ENCODE measurements around the gene CEACAM6. TPM values are rescaled to one million over a fixed set of nuclear protein-coding genes. Genes with fewer than 3 reads are reported as not detected.

The CEACAM6 gene
- total RNA-seq, 1 donor from 2014 or later: 0.20 TPM

DNA sequence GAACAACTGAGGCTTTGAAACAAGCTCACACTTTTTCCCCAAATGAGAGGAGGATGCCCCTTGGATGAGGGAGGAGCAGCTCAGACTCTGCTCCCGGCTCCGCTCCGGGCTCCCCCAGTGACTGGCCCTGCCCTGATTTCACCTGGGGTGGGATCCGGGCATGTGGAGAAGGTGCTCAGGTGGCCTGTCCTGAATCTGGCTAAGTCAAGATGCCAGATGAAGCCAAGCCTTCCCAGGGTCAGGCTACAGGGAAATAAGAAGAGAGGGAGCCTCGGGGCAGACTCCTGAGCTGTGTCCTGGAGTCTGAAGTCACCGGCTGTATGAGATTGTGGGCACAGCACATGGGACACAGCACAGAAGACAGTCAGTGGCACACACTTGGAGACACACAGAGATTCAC, 36.6 kb upstream of the CEACAM6 start:
- no peak overlapping the region for H3K4me3 Mint-ChIP-seq (ENCODE audit: unreplicated experiment)
- H3K4me1 Mint-ChIP-seq (ENCODE audit: low read depth, unreplicated experiment): no peaks in the 10 kb centered on the region
- no peak overlapping the region for H3K27ac Mint-ChIP-seq (ENCODE audit: unreplicated experiment)
- TF ChIP-seq CTCF (IDR thresholded peaks at IDR 0.05; ENCODE audit: partially characterized antibody, unreplicated experiment): no peak
- H3K36me3 Mint-ChIP-seq (ENCODE audit: unreplicated experiment): no peaks in the 10 kb centered on the region
- no peak for DNase-seq
- H3K9me3 Mint-ChIP-seq (ENCODE audit: unreplicated experiment): peaks cover 2% of the 10 kb centered on the region
- H3K27me3 Mint-ChIP-seq (ENCODE audit: unreplicated experiment): no peaks in the 10 kb centered on the region

DNA sequence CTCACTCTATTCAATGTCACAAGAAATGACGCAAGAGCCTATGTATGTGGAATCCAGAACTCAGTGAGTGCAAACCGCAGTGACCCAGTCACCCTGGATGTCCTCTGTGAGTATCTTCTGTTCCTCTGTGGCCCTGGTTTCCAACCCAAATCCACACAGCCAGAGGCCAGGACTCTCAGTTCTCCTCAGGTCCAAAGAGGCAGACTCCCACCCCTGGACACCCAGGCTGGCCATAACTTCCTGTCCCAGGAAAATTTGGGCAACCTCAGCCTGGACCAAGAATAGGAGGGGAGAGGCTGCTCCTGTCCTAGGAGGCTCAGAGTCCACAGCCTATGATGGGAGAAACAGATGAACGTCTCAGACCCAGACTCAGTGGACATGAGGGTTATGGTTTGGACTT, 35.2 kb upstream of the CEACAM6 start:
- H3K27me3 Mint-ChIP-seq (ENCODE audit: unreplicated experiment): no peaks in the 10 kb centered on the region
- H3K4me1 Mint-ChIP-seq (ENCODE audit: low read depth, unreplicated experiment): no peaks in the 10 kb centered on the region
- H3K4me3 Mint-ChIP-seq (ENCODE audit: unreplicated experiment): no peak overlapping the region
- H3K36me3 Mint-ChIP-seq (ENCODE audit: unreplicated experiment): no peaks in the 10 kb centered on the region
- no peak for TF ChIP-seq CTCF (IDR thresholded peaks at IDR 0.05; ENCODE audit: partially characterized antibody, unreplicated experiment)
- DNase-seq: no peak
- no peak overlapping the region for H3K27ac Mint-ChIP-seq (ENCODE audit: unreplicated experiment)
- peaks cover 2% of the 10 kb centered on the region for H3K9me3 Mint-ChIP-seq (ENCODE audit: unreplicated experiment)

GRCh38 chr19:41726493-41726892, 28.8 kb upstream of the CEACAM6 start:
- TF ChIP-seq CTCF (IDR thresholded peaks at IDR 0.05; ENCODE audit: partially characterized antibody, unreplicated experiment): peak; percentile 25
- H3K9me3 Mint-ChIP-seq (ENCODE audit: unreplicated experiment): peaks cover 2% of the 10 kb centered on the region
- H3K36me3 Mint-ChIP-seq (ENCODE audit: unreplicated experiment): no peaks in the 10 kb centered on the region
- no peak overlapping the region for H3K27ac Mint-ChIP-seq (ENCODE audit: unreplicated experiment)
- H3K4me1 Mint-ChIP-seq (ENCODE audit: low read depth, unreplicated experiment): no peaks in the 10 kb centered on the region
- DNase-seq: no peak
- no peaks in the 10 kb centered on the region for H3K27me3 Mint-ChIP-seq (ENCODE audit: unreplicated experiment)
- H3K4me3 Mint-ChIP-seq (ENCODE audit: unreplicated experiment): no peak overlapping the region

DNA sequence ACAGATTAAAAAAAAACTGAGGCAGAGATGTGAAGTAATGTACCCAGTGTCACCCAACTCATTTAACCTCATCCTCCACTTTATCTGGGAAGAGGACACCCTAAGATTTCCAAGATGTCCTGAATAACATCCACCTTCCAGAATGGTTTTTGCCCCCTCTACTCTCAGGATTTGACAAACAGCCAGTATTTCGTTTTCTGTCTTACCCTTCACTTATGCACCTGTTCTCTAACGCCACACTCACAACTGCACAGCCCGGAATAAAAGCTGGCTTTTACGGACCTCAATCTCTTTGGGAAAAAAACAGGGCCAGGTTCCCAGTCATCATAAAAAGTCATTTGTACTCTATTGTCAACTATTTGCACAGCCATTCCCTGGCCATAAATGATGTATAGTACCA, 21.2 kb upstream of the CEACAM6 start:
- H3K4me1 Mint-ChIP-seq (ENCODE audit: low read depth, unreplicated experiment): no peaks in the 10 kb centered on the region
- peaks cover 1% of the 10 kb centered on the region for H3K27me3 Mint-ChIP-seq (ENCODE audit: unreplicated experiment)
- no peaks in the 10 kb centered on the region for H3K36me3 Mint-ChIP-seq (ENCODE audit: unreplicated experiment)
- no peaks in the 10 kb centered on the region for H3K9me3 Mint-ChIP-seq (ENCODE audit: unreplicated experiment)
- no peak overlapping the region for H3K27ac Mint-ChIP-seq (ENCODE audit: unreplicated experiment)
- no peak overlapping the region for H3K4me3 Mint-ChIP-seq (ENCODE audit: unreplicated experiment)
- no peak for DNase-seq
- TF ChIP-seq CTCF (IDR thresholded peaks at IDR 0.05; ENCODE audit: partially characterized antibody, unreplicated experiment): no peak

DNA sequence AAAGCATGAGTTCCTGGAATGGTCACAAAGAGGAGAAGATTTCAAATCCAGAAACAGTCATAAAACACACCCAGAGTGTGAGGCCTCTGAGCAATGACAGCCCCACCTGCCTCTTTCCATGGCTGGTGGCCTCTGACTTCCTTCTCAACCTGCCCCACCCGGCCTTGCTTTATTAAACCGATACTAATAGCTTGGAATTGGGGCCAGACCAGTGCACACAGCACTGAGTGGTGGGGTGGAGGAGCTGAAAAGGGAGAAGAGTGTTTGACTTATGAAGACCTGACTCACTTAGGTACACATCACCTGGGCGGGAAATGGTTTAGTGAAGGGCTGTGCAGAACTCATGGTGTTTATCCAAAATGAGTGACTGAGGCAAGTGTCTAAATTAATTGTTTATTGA, 20.7 kb upstream of the CEACAM6 start:
- Mint-ChIP-seq H3K9me3 (ENCODE audit: unreplicated experiment) (no peaks in the 10 kb centered on the region), H3K4me1 (ENCODE audit: low read depth, unreplicated experiment) (no peaks in the 10 kb centered on the region), H3K4me3 (ENCODE audit: unreplicated experiment) (no peak overlapping the region), H3K36me3 (ENCODE audit: unreplicated experiment) (no peaks in the 10 kb centered on the region), H3K27me3 (ENCODE audit: unreplicated experiment) (peaks cover 1% of the 10 kb centered on the region), H3K27ac (ENCODE audit: unreplicated experiment) (no peak overlapping the region)
- TF ChIP-seq CTCF (IDR thresholded peaks at IDR 0.05; ENCODE audit: partially characterized antibody, unreplicated experiment): no peak
- no peak for DNase-seq

All from glutamatergic neuron (in vitro differentiated cells).